HEK293T (cell line): ENCODE measurements around the gene NR4A2.

ENCODE experiments used
- FOXK2 ChIP-seq: fragments of 450-650 bp; IDR thresholded peaks from 2 replicates; pipeline ENCODE4 v1.6.1; 2016; ENCODE audit warnings: mild to moderate bottlenecking
- HDGF ChIP-seq: fragments of 450-650 bp; IDR thresholded peaks from 2 replicates; pipeline ENCODE4 v1.6.1; 2017; ENCODE audit warnings: antibody characterized with exemption, borderline replicate concordance
- LEF1 ChIP-seq: fragments of 450-650 bp; IDR thresholded peaks from 2 replicates; pipeline ENCODE4 v1.6.1; 2017; ENCODE audit warnings: mild to moderate bottlenecking, borderline replicate concordance
- NFRKB ChIP-seq: fragments of 450-650 bp; IDR thresholded peaks from 2 replicates; pipeline ENCODE4 v1.6.1; 2016; ENCODE audit warnings: mild to moderate bottlenecking, moderate library complexity
- SP1 ChIP-seq: fragments of 450-650 bp; IDR thresholded peaks from 2 replicates; pipeline ENCODE4 v1.6.1; 2017
- SUZ12 ChIP-seq: fragments of 450-650 bp; IDR thresholded peaks from 2 replicates; pipeline ENCODE4 v1.6.1; 2016; ENCODE audit warnings: mild to moderate bottlenecking
- TARDBP ChIP-seq: fragments of 450-650 bp; IDR thresholded peaks from 2 replicates; pipeline ENCODE4 v1.6.1; 2016

- TF ChIP-seq SP1 (no peak), LEF1 (no peak), HDGF (no peak), TARDBP (no peak), SUZ12 (no peak), FOXK2 (no peak), NFRKB (no peak)
Measured at GRCh38 chr2:156326526-156327095, 5.9 kb downstream of the NR4A2 start.
